Tongue (tissue), 2 donors: ENCODE measurements around the gene MT1H. TPM values are rescaled to one million over a fixed set of nuclear protein-coding genes. Genes with fewer than 3 reads are reported as not detected.
A peak's percentile ranks its signal among the peaks of the same experiment; 100 is the strongest.
"Not testable (repeated sequence)": the region's sequence is repeated elsewhere in the genome, so short reads cannot be mapped to it uniquely, and the experiment has no call there.

Experiments
- DNase-seq: peaks from one replicate; pipeline ENCODE4 v3.0.0-alpha.2; 2015
- total RNA-seq: library from RNA; depleted of rRNA; stranded (reverse); fragments of >200 nt; gene quantifications from one replicate; pipeline ENCODE4 v1.2.3, GENCODE V29; 2014

The MT1H gene
- total RNA-seq, 1 donor from 2014 or later: not detected

GRCh38 chr16:56665286-56666261, 4.0 kb upstream of the MT1H start:
- DNase-seq: peak; percentile 12

GRCh38 chr16:56667581-56668571, 1.7 kb upstream of the MT1H start, which contains the start of gene MT1G:
TSS of gene MT1G (minus strand) at chr16:56668065. CDS start at chr16:56667993, 72 bp downstream.
- peak; percentile 9 for DNase-seq

GRCh38 chr16:56669840-56670619, 416 bp downstream of the MT1H start:
- DNase-seq: no peak

GRCh38 chr16:56670620-56670934, 963 bp downstream of the MT1H start:
- no peak for DNase-seq

GRCh38 chr16:56671691-56672090, 2.1 kb downstream of the MT1H start:
- peak; percentile 29 for DNase-seq

GRCh38 chr16:56672171-56672570, 2.6 kb downstream of the MT1H start:
- DNase-seq: not testable (repeated sequence)

- no peak for DNase-seq
Measured at GRCh38 chr16:56672761-56673536, 3.3 kb downstream of the MT1H start.

- DNase-seq: peak; percentile 50
Measured at GRCh38 chr16:56673921-56674320, 4.3 kb downstream of the MT1H start.

GRCh38 chr16:56674570-56674969, 5.0 kb downstream of the MT1H start:
- DNase-seq: not testable (repeated sequence)

GRCh38 chr16:56675685-56676210, 6.1 kb downstream of the MT1H start:
- no peak for DNase-seq

GRCh38 chr16:56677474-56677873, 7.9 kb downstream of the MT1H start:
- DNase-seq: no peak

GRCh38 chr16:56679078-56679730, 9.6 kb downstream of the MT1H start:
- DNase-seq: no peak

- no peak for DNase-seq
Measured at GRCh38 chr16:56679818-56680217, 10.2 kb downstream of the MT1H start.

- peak; percentile 92 for DNase-seq
Measured at GRCh38 chr16:56681939-56682702, 12.5 kb downstream of the MT1H start, which contains the start of gene MT1X. TSS of gene MT1X (plus strand) at chr16:56682470. CDS start at chr16:56682541, 71 bp downstream.

- DNase-seq: no peak
Measured at GRCh38 chr16:56682703-56683397, 13.2 kb downstream of the MT1H start.

GRCh38 chr16:56683424-56684172, 14.0 kb downstream of the MT1H start:
- DNase-seq: peak; percentile 64

GRCh38 chr16:56684256-56684925, 14.8 kb downstream of the MT1H start:
- DNase-seq: no peak
